Testis (tissue), 3 donors: Measurements from ENCODE around the gene CAPN12. TPM values are rescaled to one million over a fixed set of nuclear protein-coding genes. Genes with fewer than 3 reads are reported as not detected.

Experiments used
- DNase-seq: peaks from one replicate; pipeline ENCODE4 v3.0.0-alpha.2; 2019
- H3K27ac ChIP-seq, 2 donors: fragments of 200-600 bp; sonication (generic); one replicate each; pipeline ENCODE4 v1.5.1; 2019
- H3K27me3 ChIP-seq: fragments of 200-600 bp; sonication (generic); one replicate; pipeline ENCODE4 v1.5.1; 2019
- H3K36me3 ChIP-seq: fragments of 200-600 bp; sonication (generic); one replicate; pipeline ENCODE4 v1.5.1; 2017; ENCODE audit warnings: low read depth; ENCODE audit errors: missing control alignments
- H3K4me1 ChIP-seq: fragments of 200-600 bp; sonication (generic); one replicate; pipeline ENCODE4 v1.5.1; 2019
- H3K4me3 ChIP-seq, 2 donors: fragments of 200-600 bp; sonication (generic); one replicate each; pipeline ENCODE4 v1.5.1; 2017 to 2019
- H3K9me3 ChIP-seq: fragments of 200-600 bp; sonication (generic); one replicate; pipeline ENCODE4 v1.5.1; 2017
- POLR2A ChIP-seq: fragments of 450-650 bp; IDR thresholded peaks from one replicate; pipeline ENCODE4 v1.6.1; 2017; ENCODE audit warnings: antibody characterized with exemption, mild to moderate bottlenecking, moderate library complexity
- WGBS, 2 donors: methylation state at CpG; one replicate each; pipeline ENCODE4 v1.1.5; 2018; 5-methylcytosine and 5-hydroxymethylcytosine counted together
- intact Hi-C: fragments of 100-400 bp; cut with DNase I; formaldehyde crosslinking; loops from one replicate; pipeline ENCODE4 v1.15.1; 2023; ENCODE audit warnings: low total_unique reads
- polyA plus RNA-seq: library from polyadenylated mRNA; stranded (reverse); fragments of 350-450 nt; fragmentation: Illumina TruSeq; extraction: RNeasy Lipid Tissue Mini Kit (QIAGEN cat#74804); gene quantifications from one replicate; pipeline ENCODE4 v1.2.3, GENCODE V29; 2014; ENCODE audit warnings: low read depth, low replicate concordance; ENCODE audit not compliant: insufficient read depth
- total RNA-seq, 2 donors: library from RNA; depleted of rRNA; stranded (reverse); fragments of >200 nt; gene quantifications; one replicate each; pipeline ENCODE4 v1.2.3, GENCODE V29; 2016
- TF ChIP-seq, protein P1 (sequence below), 3 experiments: fragments of 450-650 bp in 2 of 3; fragments of 200-600 bp in 1 of 3; sonication (generic) in 1 of 3; IDR thresholded peaks; one replicate each; pipeline ENCODE4 v1.5.1; 2016 to 2019; ENCODE audit warnings: antibody characterized with exemption in 3 of 3, mild to moderate bottlenecking in 2 of 3, moderate library complexity in 1 of 3

The CAPN12 gene
- total and polyA plus RNA-seq, 3 donors from 2014 or later = 3.6 to 5.5 (median 4.6) TPM

DNA sequence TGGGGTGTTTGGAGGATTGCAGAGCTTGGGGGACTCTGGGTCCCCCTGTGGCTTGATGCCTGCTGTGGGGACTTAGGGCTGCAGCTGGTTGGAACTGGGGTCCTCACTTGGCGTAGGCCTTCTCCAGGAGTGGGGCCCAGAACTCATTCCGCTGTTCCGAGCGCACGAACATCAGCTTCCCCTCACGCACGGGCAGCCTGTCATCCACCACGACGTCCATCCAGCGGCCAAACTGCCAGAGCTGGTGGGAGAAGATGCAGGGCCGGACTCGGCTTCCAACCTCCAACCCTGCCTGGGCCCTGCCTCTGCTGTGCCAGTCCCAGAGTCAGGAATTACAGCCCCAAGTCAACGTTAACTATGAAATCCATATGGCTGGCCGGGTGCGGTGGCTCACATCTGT, 2.6 kb downstream of the CAPN12 start:
- Histone ChIP-seq H3K9me3 (no peaks in the 10 kb centered on the region), H3K27me3 (no peaks in the 10 kb centered on the region), H3K4me1 (no peaks in the 10 kb centered on the region), H3K27ac (no peak overlapping the region), H3K4me3 (no peak overlapping the region), H3K36me3 (no peaks in the 10 kb centered on the region)
- no peak for TF ChIP-seq POLR2A
- TF ChIP-seq, protein P1, sequence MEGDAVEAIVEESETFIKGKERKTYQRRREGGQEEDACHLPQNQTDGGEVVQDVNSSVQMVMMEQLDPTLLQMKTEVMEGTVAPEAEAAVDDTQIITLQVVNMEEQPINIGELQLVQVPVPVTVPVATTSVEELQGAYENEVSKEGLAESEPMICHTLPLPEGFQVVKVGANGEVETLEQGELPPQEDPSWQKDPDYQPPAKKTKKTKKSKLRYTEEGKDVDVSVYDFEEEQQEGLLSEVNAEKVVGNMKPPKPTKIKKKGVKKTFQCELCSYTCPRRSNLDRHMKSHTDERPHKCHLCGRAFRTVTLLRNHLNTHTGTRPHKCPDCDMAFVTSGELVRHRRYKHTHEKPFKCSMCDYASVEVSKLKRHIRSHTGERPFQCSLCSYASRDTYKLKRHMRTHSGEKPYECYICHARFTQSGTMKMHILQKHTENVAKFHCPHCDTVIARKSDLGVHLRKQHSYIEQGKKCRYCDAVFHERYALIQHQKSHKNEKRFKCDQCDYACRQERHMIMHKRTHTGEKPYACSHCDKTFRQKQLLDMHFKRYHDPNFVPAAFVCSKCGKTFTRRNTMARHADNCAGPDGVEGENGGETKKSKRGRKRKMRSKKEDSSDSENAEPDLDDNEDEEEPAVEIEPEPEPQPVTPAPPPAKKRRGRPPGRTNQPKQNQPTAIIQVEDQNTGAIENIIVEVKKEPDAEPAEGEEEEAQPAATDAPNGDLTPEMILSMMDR (IDR thresholded peaks at IDR 0.05) = no peak
- no peak for DNase-seq
- 93 to 95% methylated on average over 15 of the region's 15 CpGs for WGBS, 2 donors
- intact Hi-C loops = no loop called here

- Histone ChIP-seq H3K36me3 (no peaks in the 10 kb centered on the region), H3K4me3 (no peak overlapping the region), H3K27me3 (no peaks in the 10 kb centered on the region), H3K4me1 (peaks cover 4% of the 10 kb centered on the region), H3K27ac (no peak overlapping the region), H3K9me3 (no peaks in the 10 kb centered on the region)
- TF ChIP-seq POLR2A = no peak
- TF ChIP-seq, protein P1 (IDR thresholded peaks at IDR 0.05) = no peak
- intact Hi-C loops = no loop called here
- WGBS, 2 donors = 91 to 100% methylated on average over 2 of the region's 2 CpGs
- no peak for DNase-seq
These were observed 3.3 kb downstream of the CAPN12 start for GRCh38 chr19:38740932-38741331.

DNA sequence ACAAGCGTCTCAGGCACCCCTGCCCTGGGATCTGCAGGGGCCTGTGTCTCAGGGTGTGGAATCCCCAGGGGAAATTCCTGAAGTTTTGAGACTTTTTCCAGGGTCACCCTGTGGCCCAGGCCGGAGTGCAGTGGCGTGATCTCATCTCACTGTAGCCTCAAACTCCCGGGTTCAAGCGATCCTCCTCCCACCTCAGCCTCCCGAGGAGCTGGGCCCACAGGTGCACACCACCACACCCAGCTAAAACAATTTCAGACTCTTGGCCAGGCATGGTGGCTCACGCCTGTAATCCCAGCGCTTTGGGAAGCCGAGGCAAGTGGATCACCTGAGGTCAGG, 4.0 kb downstream of the CAPN12 start:
- Histone ChIP-seq H3K9me3 (no peaks in the 10 kb centered on the region), H3K27ac (no peak overlapping the region), H3K36me3 (no peaks in the 10 kb centered on the region), H3K4me1 (peaks cover 4% of the 10 kb centered on the region), H3K27me3 (no peaks in the 10 kb centered on the region), H3K4me3 (no peak overlapping the region)
- 81 to 93% methylated on average over 5 to 9 of the region's 9 CpGs for WGBS, 2 donors
- no peak for DNase-seq
- intact Hi-C loops = no loop called here
- TF ChIP-seq, protein P1 (IDR thresholded peaks at IDR 0.05) = no peak
- no peak for TF ChIP-seq POLR2A

DNA sequence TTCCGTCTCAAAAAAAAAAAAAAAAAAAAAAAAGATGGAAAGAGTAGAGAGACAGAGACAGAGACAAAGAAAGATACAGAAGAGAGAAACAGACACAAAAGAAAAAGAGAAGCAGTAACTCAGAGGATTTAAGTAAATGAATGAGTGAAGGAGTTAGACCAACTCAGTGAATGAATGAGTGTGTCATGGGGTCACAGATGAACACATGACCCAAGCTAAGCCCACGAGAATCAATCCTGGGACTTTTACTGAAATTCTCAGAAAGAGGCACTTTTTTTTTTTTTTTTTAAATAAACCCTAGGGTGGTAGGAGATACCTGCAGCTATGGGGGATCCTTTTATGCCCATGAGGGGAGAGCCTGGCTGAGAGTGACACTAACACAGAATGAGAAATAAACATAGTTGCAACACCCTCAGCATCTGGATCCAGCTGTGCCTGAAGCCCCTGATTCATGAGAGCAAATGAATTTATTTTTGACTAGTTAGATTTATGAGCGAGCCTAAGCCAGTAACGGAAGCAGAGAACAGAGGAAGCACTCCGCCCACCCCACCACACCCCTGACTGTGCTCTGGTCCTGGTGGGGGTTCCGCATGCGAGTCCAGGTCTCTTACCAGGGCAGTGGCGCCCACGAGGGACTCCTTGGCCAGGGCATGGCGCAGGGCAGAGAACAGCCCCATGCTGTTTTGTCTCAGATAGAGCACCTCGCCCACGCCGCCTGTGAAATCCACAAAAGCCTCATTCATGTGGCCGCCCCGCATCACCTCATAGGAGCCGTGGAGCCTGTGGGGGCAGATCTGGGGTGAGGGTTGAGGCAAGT, 4.6 kb downstream of the CAPN12 start:
- Histone ChIP-seq H3K27me3 (no peaks in the 10 kb centered on the region), H3K27ac (no peak overlapping the region), H3K9me3 (no peaks in the 10 kb centered on the region), H3K36me3 (no peaks in the 10 kb centered on the region), H3K4me1 (peaks cover 4% of the 10 kb centered on the region), H3K4me3 (no peak overlapping the region)
- intact Hi-C loops = no loop called here
- no peak for DNase-seq
- 78 to 90% methylated on average over 8 to 14 of the region's 16 CpGs for WGBS, 2 donors
- TF ChIP-seq POLR2A = no peak
- TF ChIP-seq, protein P1 (IDR thresholded peaks at IDR 0.05) = no peak
